ENCODE results near the gene FGFR2. TPM values are rescaled to one million over a fixed set of nuclear protein-coding genes. Genes with fewer than 3 reads are reported as not detected.

FGFR2 gene
- total RNA-seq, 6 experiments from 2014 or later, result not detected

- H3K27me3 Mint-ChIP-seq (ENCODE audit: insufficient read depth), result no peaks in the 10 kb centered on the region
- H3K4me1 Mint-ChIP-seq (ENCODE audit: low read depth), result no peaks in the 10 kb centered on the region
- H3K4me3 Mint-ChIP-seq, result no peak overlapping the region
- 0 out of 2 replicates have a peak, but pooled peaks cover 5% of the 10 kb centered on the region for H3K36me3 Mint-ChIP-seq (ENCODE audit: low read depth)
- DNase-seq, result no peak
- TF ChIP-seq CTCF (IDR thresholded peaks at IDR 0.05), result no peak
- no peak overlapping the region for H3K27ac Mint-ChIP-seq
- H3K9me3 Mint-ChIP-seq, result peaks cover 33% of the 10 kb centered on the region
Observed at GRCh38 chr10:121639416-121639815, 41.2 kb upstream of the FGFR2 start.

- H3K27ac Mint-ChIP-seq, result no peak overlapping the region
- H3K36me3 Mint-ChIP-seq (ENCODE audit: low read depth), result 0 out of 2 replicates have a peak, but pooled peaks cover 5% of the 10 kb centered on the region
- no peaks in the 10 kb centered on the region; the same call in none of the 2 replicates for H3K27me3 Mint-ChIP-seq (ENCODE audit: insufficient read depth)
- DNase-seq, result no peak
- H3K4me3 Mint-ChIP-seq, result no peak overlapping the region
- peaks cover 25% of the 10 kb centered on the region for H3K9me3 Mint-ChIP-seq
- no peaks in the 10 kb centered on the region for H3K4me1 Mint-ChIP-seq (ENCODE audit: low read depth)
- TF ChIP-seq CTCF (IDR thresholded peaks at IDR 0.05), result no peak
Observed at GRCh38 chr10:121637437-121637836, 39.2 kb upstream of the FGFR2 start.

- TF ChIP-seq CTCF (IDR thresholded peaks at IDR 0.05), result no peak
Observed at GRCh38 chr10:121633056-121633455, 34.8 kb upstream of the FGFR2 start.

GRCh38 chr10:121631365-121632029, 33.3 kb upstream of the FGFR2 start:
- DNase-seq, result no peak
- Mint-ChIP-seq H3K9me3 (no peaks in the 10 kb centered on the region; the same call in 1 of the 2 replicates), H3K4me3 (no peak overlapping the region), H3K27ac (no peak overlapping the region), H3K4me1 (ENCODE audit: low read depth) (peaks cover 11% of the 10 kb centered on the region), H3K27me3 (ENCODE audit: insufficient read depth) (peaks cover 5% of the 10 kb centered on the region), H3K36me3 (ENCODE audit: low read depth) (no peaks in the 10 kb centered on the region)
- TF ChIP-seq CTCF (IDR thresholded peaks at IDR 0.05), result no peak

More at GRCh38 chr10:121633056-121633455, 34.8 kb upstream of the FGFR2 start:
- no peak overlapping the region for H3K4me3 Mint-ChIP-seq
- H3K4me1 Mint-ChIP-seq (ENCODE audit: low read depth), result peaks cover 4% of the 10 kb centered on the region
- peaks cover 8% of the 10 kb centered on the region for H3K9me3 Mint-ChIP-seq
- no peak for DNase-seq
- H3K36me3 Mint-ChIP-seq (ENCODE audit: low read depth), result 0 out of 2 replicates have a peak, but pooled peaks cover 5% of the 10 kb centered on the region
- H3K27ac Mint-ChIP-seq, result no peak overlapping the region
- peaks cover 4% of the 10 kb centered on the region for H3K27me3 Mint-ChIP-seq (ENCODE audit: insufficient read depth)

GRCh38 chr10:121628859-121629258, 30.6 kb upstream of the FGFR2 start:
- Mint-ChIP-seq H3K27me3 (ENCODE audit: insufficient read depth) (peaks cover 10% of the 10 kb centered on the region), H3K4me1 (ENCODE audit: low read depth) (peaks cover 11% of the 10 kb centered on the region), H3K4me3 (no peak overlapping the region), H3K36me3 (ENCODE audit: low read depth) (no peaks in the 10 kb centered on the region), H3K27ac (no peak overlapping the region), H3K9me3 (no peaks in the 10 kb centered on the region; the same call in 1 of the 2 replicates)
- DNase-seq, result no peak
- no peak for TF ChIP-seq CTCF (IDR thresholded peaks at IDR 0.05)
